Heart left ventricle (tissue), 16 donors: Measurements from ENCODE around the gene FBXO42. TPM values are rescaled to one million over a fixed set of nuclear protein-coding genes. Genes with fewer than 3 reads are reported as not detected.

Experiments used
- ATAC-seq, 4 donors: fragments of 200-7000 bp; cut with Tn5 transposase; one replicate each; pipeline ENCODE4 v1.9.1; 2020 to 2022; ENCODE audit warnings: moderate library complexity in 4 of 4, mild to moderate bottlenecking in 3 of 4, moderate number of reproducible peaks in 1 of 4
- DNase-seq, 5 donors: peaks; one replicate each; pipeline ENCODE4 v3.0.0-alpha.2; 2020
- H3K27ac ChIP-seq, 12 donors: fragments of 200-600 bp; sonication (generic) in 4 of 12; one replicate each; pipeline versions ENCODE4 v1.5.0 to v1.8.0; 2016 to 2022; ENCODE audit warnings: mild to moderate bottlenecking in 2 of 12
- H3K27me3 ChIP-seq, 9 donors: fragments of 200-600 bp; sonication (generic) in 2 of 9; one replicate each; pipeline versions ENCODE4 v1.5.1 to v1.8.0; 2016 to 2022; ENCODE audit warnings: mild to moderate bottlenecking in 3 of 9
- H3K36me3 ChIP-seq, 9 donors: fragments of 200-600 bp; sonication (generic) in 2 of 9; one replicate each; pipeline versions ENCODE4 v1.5.0 to v1.8.0; 2018 to 2022; ENCODE audit warnings: mild to moderate bottlenecking in 2 of 9
- H3K4me1 ChIP-seq, 12 donors: fragments of 200-600 bp; sonication (generic) in 4 of 12; one replicate each; pipeline versions ENCODE4 v1.5.0 to v1.8.0; 2016 to 2022; ENCODE audit warnings: mild to moderate bottlenecking in 3 of 12
- H3K4me3 ChIP-seq, 12 donors: fragments of 200-600 bp; sonication (generic) in 4 of 12; one replicate each; pipeline versions ENCODE4 v1.5.0 to v1.8.0; 2017 to 2022; ENCODE audit warnings: mild to moderate bottlenecking in 9 of 12, moderate library complexity in 4 of 12
- H3K9me3 ChIP-seq, 12 donors: fragments of 200-600 bp; sonication (generic) in 4 of 12; one replicate each; pipeline versions ENCODE4 v1.5.0 to v1.8.0; 2016 to 2022; ENCODE audit warnings: mild to moderate bottlenecking in 1 of 12
- POLR2A ChIP-seq, 2 donors: fragments of 450-650 bp; IDR thresholded peaks; one replicate each; pipeline ENCODE4 v1.6.1; 2017; ENCODE audit warnings: antibody characterized with exemption in 2 of 2, mild to moderate bottlenecking in 2 of 2, moderate library complexity in 2 of 2
- WGBS, 4 donors: extraction: QIAGEN DNeasy Blood & Tissue Kit in 2 of 4; methylation state at CpG; one replicate each; pipeline versions ENCODE4 v1.1.5 to v1.1.7; 2013 to 2018; 5-methylcytosine and 5-hydroxymethylcytosine counted together
- intact Hi-C, 10 donors: fragments of 100-400 bp; cut with DNase I; formaldehyde crosslinking; loops; one replicate each; pipeline versions ENCODE4 v1.11.1 to v1.14.2; 2022
- polyA plus RNA-seq, 2 donors: library from polyadenylated mRNA; stranded (reverse); fragments of 200-250 nt; gene quantifications; one replicate each; pipeline ENCODE4 v1.2.3, GENCODE V29; 2013
- total RNA-seq, 9 donors: library from RNA; depleted of rRNA in 2 of 9; stranded (reverse); fragments of >200 nt in 2 of 9; fragmentation: NEBNext Ultra II Directional in 3 of 9; extraction: Animal tissue kit (Norgen Biotek cat#: 25700) in 3 of 9; gene quantifications; one replicate each; pipeline versions ENCODE4 v1.1.0 to v1.2.4, GENCODE V29; 2016 to 2023
- TF ChIP-seq, protein P1 (sequence below), 12 donors: fragments of 200-600 bp; sonication (generic) in 4 of 12; IDR thresholded peaks; one replicate each; pipeline versions ENCODE4 v1.5.0 to v1.8.0; 2018 to 2022; ENCODE audit warnings: antibody characterized with exemption in 12 of 12, mild to moderate bottlenecking in 5 of 12
- donor health status: ischemic (EF 13 %, LVEDD 7.1; RV severe dilation, severe dysfunction).
- donor health status: healthy with polysubstance abuse.
- donor health status: DM: no; HTN: yes; CAD: no.
- donor health status: DM: no; HTN: no; CAD: no.
- donor health status: ischemic (EF 25% LVEDD 6.9; RV normal size, moderate dysfunction).
- donor health status: ischemic (EF 25% LVEDD 5.7; RV mildly dilated, moderate dysfunction).
- donor health status: healthy.
- donor health status: DM: yes; HTN: yes; CAD: no.
- donor health status: ischemic (EF 35%, LVEDD 5.7; RV mildly dilated, moderate dysfunction).
- donor health status: nonischemic (EF 11% LVEDD 7.7; RV severe dilation, severe dysfunction).
- donor health status: DM: yes; HTN: yes; CAD: no.
- donor health status: PGD.
- donor health status: ischemic (EF 29% LVEDD 5.4; RV normal size, mild dysfunction).
- donor health status: nonischemic (EF 23%, LVEDD 6.1; RV moderate dilation, normal function).

Gene FBXO42
- total and polyA plus RNA-seq, 11 donors, result 11.0 to 44.4 (median 20.1) TPM

DNA sequence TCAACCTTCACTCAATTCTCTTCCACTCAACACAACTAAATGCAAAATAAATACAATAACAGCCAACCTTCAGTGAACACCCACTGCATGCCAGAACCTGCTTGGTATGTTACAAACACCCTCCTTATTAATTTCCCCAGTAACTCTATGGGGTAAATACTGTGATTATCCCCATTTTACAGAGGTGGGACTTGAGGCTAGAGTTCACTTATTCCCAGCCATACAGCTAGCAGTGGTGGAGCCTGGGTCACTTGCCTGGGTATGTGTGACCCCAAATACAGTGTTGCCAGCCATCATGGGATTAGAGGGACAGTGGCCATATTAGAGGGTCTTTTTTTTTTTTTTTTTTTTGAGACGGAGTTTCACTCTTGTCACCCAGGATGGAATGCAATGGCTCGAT is 116.9 kb downstream of the FBXO42 start:
- 88 to 97% (median 89%) methylated on average over 2 of the region's 2 CpGs for WGBS, 4 donors
- Histone ChIP-seq H3K27ac (no peak overlapping the region), H3K4me1 (peaks cover 0 to 22% (median 16%) of the 10 kb centered on the region in 12 donors), H3K9me3 (no peaks in the 10 kb centered on the region), H3K4me3 (no peak overlapping the region), H3K27me3 (no peaks in the 10 kb centered on the region), H3K36me3 (peaks cover 0 to 14% (median 0%) of the 10 kb centered on the region in 9 donors)
- DNase-seq (no peak), ATAC-seq (no peak)
- intact Hi-C loops, result loop anchor here in 1 of 10 donors (5.0 kb wide), 1 partner anchor 153 kb away; no protein-coding TSS in a partner anchor
- TF ChIP-seq, protein P1, sequence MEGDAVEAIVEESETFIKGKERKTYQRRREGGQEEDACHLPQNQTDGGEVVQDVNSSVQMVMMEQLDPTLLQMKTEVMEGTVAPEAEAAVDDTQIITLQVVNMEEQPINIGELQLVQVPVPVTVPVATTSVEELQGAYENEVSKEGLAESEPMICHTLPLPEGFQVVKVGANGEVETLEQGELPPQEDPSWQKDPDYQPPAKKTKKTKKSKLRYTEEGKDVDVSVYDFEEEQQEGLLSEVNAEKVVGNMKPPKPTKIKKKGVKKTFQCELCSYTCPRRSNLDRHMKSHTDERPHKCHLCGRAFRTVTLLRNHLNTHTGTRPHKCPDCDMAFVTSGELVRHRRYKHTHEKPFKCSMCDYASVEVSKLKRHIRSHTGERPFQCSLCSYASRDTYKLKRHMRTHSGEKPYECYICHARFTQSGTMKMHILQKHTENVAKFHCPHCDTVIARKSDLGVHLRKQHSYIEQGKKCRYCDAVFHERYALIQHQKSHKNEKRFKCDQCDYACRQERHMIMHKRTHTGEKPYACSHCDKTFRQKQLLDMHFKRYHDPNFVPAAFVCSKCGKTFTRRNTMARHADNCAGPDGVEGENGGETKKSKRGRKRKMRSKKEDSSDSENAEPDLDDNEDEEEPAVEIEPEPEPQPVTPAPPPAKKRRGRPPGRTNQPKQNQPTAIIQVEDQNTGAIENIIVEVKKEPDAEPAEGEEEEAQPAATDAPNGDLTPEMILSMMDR (IDR thresholded peaks at IDR 0.05), result no peak
- no peak for TF ChIP-seq POLR2A (IDR thresholded peaks at IDR 0.05)

DNA sequence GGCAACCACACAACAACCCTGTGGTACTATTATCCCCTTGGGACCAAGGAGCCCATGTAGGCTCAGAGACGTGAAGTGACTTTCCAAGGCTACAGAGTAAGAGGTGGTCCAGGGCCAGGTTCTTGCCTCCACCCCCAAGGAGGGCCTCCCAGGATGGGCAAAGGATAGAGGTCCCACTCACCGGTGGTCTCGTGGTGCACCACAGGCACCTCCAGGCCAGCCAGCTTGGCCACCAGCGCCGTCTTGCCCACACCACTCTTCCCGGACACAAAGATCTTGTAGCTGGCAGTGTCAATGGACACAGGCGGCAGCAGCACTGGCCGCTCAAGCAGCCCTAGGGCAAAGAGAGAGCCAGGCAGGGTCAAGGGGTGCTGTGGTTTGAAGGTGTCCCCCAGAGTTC is 118.8 kb downstream of the FBXO42 start:
- WGBS, 4 donors, result 94 to 100% (median 98%) methylated on average over 5 to 8 of the region's 8 CpGs
- Histone ChIP-seq H3K36me3 (peaks cover 0 to 14% (median 0%) of the 10 kb centered on the region in 9 donors), H3K4me3 (no peak overlapping the region), H3K9me3 (no peaks in the 10 kb centered on the region), H3K27ac (no peak overlapping the region), H3K27me3 (peaks cover 0 to 4% (median 0%) of the 10 kb centered on the region in 9 donors), H3K4me1 (peaks cover 0 to 22% (median 16%) of the 10 kb centered on the region in 12 donors)
- DNase-seq (no peak), ATAC-seq (no peak)
- no peak for TF ChIP-seq POLR2A (IDR thresholded peaks at IDR 0.05)
- TF ChIP-seq, protein P1 (IDR thresholded peaks at IDR 0.05), result no peak
- intact Hi-C loops, result no loop called here

DNA sequence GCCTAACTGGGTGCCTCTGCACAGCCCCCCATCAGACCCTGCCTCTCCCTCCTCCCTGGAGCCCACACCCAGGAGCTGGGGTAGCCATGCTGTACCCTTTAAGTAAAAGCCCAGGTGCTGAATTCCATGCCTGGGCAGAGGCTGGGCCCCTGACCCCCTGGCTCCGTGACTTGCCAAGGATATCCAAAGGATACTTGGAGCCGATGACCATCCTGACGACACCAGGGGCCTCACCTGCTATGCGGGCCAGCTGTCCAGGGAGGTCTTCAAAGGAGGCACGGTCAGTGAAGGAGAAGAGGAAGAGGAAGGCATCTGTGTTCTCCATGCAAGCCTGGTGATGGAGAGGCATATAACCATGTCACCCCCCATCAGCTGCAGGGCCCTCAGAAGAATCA is 120.0 kb downstream of the FBXO42 start:
- Histone ChIP-seq H3K36me3 (peaks cover 0 to 14% (median 0%) of the 10 kb centered on the region in 9 donors), H3K27me3 (peaks cover 0 to 15% (median 5%) of the 10 kb centered on the region in 9 donors), H3K27ac (no peak overlapping the region), H3K9me3 (peaks cover 0 to 1% (median 0%) of the 10 kb centered on the region in 12 donors), H3K4me1 (peaks cover 0 to 23% (median 11%) of the 10 kb centered on the region in 12 donors), H3K4me3 (no peak overlapping the region)
- ATAC-seq (no peak), DNase-seq (no peak)
- TF ChIP-seq, protein P1 (IDR thresholded peaks at IDR 0.05), result no peak
- TF ChIP-seq POLR2A (IDR thresholded peaks at IDR 0.05), result no peak
- 86 to 96% (median 94%) methylated on average over 5 of the region's 5 CpGs for WGBS, 4 donors
- intact Hi-C loops, result no loop called here

DNA sequence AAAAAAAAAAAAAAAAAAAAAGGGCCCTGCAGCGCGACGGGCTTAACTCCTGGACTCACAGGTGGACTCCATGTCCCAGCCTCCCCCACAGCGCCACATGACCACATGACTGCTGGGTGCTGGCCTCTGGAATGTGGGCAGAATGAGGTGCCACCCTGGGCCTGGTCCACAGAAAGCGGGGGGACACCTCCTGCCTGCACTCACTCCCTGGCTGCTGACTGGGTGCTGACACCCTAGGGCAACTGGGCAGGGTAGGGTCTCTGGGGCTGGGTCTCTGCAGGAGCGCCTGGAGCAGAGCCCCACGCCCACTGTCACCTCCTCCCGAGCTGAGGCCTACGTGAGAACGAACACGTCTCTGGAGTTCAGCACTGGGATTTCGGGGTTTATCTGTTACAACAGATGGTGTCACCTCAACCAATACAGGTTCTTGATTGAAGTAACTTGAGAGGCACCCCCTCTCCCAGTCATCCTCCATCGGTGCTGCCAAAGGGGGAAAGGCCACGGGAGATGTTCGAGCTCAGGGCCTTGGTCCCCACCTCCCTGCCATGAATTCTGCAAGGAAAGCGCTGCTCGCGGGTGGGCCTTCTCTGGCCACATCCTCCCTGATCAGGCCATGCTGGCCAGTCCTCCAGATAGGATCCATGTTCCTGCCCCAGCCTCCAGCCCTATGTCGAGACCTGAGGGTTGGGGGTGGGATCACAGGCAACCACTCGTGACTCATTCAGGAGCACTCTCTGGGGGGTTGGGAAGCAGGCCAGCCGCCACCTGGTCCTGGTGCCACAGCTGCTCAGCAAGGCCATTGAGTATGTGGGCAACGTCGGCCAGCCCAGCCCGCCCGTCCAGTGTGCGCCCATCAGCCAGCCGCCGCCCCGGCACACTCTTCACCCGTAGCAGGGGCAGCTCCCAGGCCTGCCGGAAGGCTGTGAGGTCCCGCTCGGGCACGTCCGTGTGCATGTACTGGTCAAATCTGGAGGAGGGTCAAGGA is 120.7 kb downstream of the FBXO42 start:
- Histone ChIP-seq H3K36me3 (peaks cover 0 to 14% (median 0%) of the 10 kb centered on the region in 9 donors), H3K4me1 (peaks cover 0 to 23% (median 9%) of the 10 kb centered on the region in 12 donors), H3K27me3 (peaks cover 0 to 22% (median 12%) of the 10 kb centered on the region in 9 donors), H3K4me3 (no peak overlapping the region), H3K9me3 (peaks cover 0 to 4% (median 0%) of the 10 kb centered on the region in 12 donors), H3K27ac (no peak overlapping the region)
- intact Hi-C loops, result no loop called here
- ATAC-seq (no peak), DNase-seq (peak in 1 of 5 donors; percentile 13)
- TF ChIP-seq, protein P1 (IDR thresholded peaks at IDR 0.05), result no peak
- TF ChIP-seq POLR2A (IDR thresholded peaks at IDR 0.05), result no peak
- 90 to 95% (median 92%) methylated on average over 23 to 35 of the region's 35 CpGs for WGBS, 4 donors
